Stomach (tissue), 9 donors: ENCODE data around the gene MAP3K20. TPM values are rescaled to one million over a fixed set of nuclear protein-coding genes. Genes with fewer than 3 reads are reported as not detected.

Source experiments
- DNase-seq, 2 donors: peaks; one replicate each; pipeline versions ENCODE4 v3.0.0 to v3.0.0-alpha.2; 2013 to 2019
- H3K27ac ChIP-seq, 5 donors: fragments of 200-600 bp in 4 of 5; sonication (generic) in 4 of 5; one replicate each; pipeline ENCODE4 v1.5.1; 2013 to 2019; ENCODE audit warnings: mild to moderate bottlenecking in 1 of 5, moderate library complexity in 1 of 5
- H3K27me3 ChIP-seq, 3 donors: fragments of 200-600 bp; sonication (generic); one replicate each; pipeline ENCODE4 v1.5.1; 2017 to 2019; ENCODE audit warnings: mixed run types in 1 of 3
- H3K36me3 ChIP-seq, 4 donors: fragments of 200-600 bp; sonication (generic); 1 replicate in 3 of 4; 2 replicates in 1 of 4; pipeline ENCODE4 v1.5.1; 2016 to 2019
- H3K4me1 ChIP-seq, 4 donors: fragments of 200-600 bp; sonication (generic); one replicate each; pipeline ENCODE4 v1.5.1; 2016 to 2019
- H3K4me3 ChIP-seq, 4 donors: fragments of 200-600 bp; sonication (generic) in 3 of 4; one replicate each; pipeline ENCODE4 v1.5.1; 2016 to 2019; ENCODE audit warnings: mild to moderate bottlenecking in 1 of 4
- H3K9me3 ChIP-seq, 4 donors: fragments of 200-600 bp; sonication (generic); one replicate each; pipeline ENCODE4 v1.5.1; 2016 to 2019
- CTCF ChIP-seq, 7 experiments: fragments of 450-650 bp in 4 of 7; fragments of 200-600 bp in 3 of 7; sonication (generic) in 3 of 7; IDR thresholded peaks; one replicate each; pipeline ENCODE4 v1.5.1; 2016 to 2019; ENCODE audit warnings: antibody characterized with exemption in 7 of 7, control low read depth in 2 of 7, mild to moderate bottlenecking in 1 of 7
- EP300 ChIP-seq: sonication (generic); formaldehyde crosslinking; IDR thresholded peaks from one replicate; pipeline ENCODE4 v1.6.1; 2017; ENCODE audit warnings: antibody characterized with exemption
- POLR2A ChIP-seq, 4 donors: fragments of 450-650 bp; IDR thresholded peaks; one replicate each; pipeline ENCODE4 v1.6.1; 2016; ENCODE audit warnings: antibody characterized with exemption in 4 of 4, control low read depth in 2 of 4, mild to moderate bottlenecking in 1 of 4, moderate library complexity in 1 of 4
- POLR2AphosphoS5 ChIP-seq, 3 donors: sonication (generic); formaldehyde crosslinking; IDR thresholded peaks; one replicate each; pipeline ENCODE4 v1.6.1; 2016; ENCODE audit warnings: antibody characterized with exemption in 3 of 3
- WGBS, 5 donors: extraction: QIAGEN DNeasy Blood & Tissue Kit in 3 of 5; methylation state at CpG; one replicate each; pipeline versions ENCODE4 v1.1.5 to v1.1.7; 2013 to 2018; 5-methylcytosine and 5-hydroxymethylcytosine counted together
- intact Hi-C: fragments of 100-400 bp; cut with DNase I; formaldehyde crosslinking; loops from one replicate; pipeline ENCODE4 v1.15.1; 2023; ENCODE audit warnings: low total_unique reads
- polyA plus RNA-seq, 3 donors: library from polyadenylated mRNA; stranded (reverse); fragments of 200-250 nt; gene quantifications; one replicate each; pipeline ENCODE4 v1.2.3, GENCODE V29; 2013
- total RNA-seq, 5 donors: library from RNA; depleted of rRNA; stranded (reverse); fragments of >200 nt; gene quantifications; one replicate each; pipeline versions ENCODE4 v1.1.0 to v1.2.3, GENCODE V29; 2014 to 2016
- donor health status: healthy with polysubstance abuse.
- donor health status: Bipolar disorder and iron deficiency.
- donor health status: healthy.

MAP3K20 gene
- total and polyA plus RNA-seq, 8 donors, result 9.3 to 180 (median 29.2) TPM

GRCh38 chr2:173240083-173240482, 164.4 kb downstream of the MAP3K20 start:
- Histone ChIP-seq H3K27me3 (no peaks in the 10 kb centered on the region), H3K27ac (no peak overlapping the region), H3K36me3 (peaks cover 0 to 42% (median 19%) of the 10 kb centered on the region in 4 donors), H3K4me3 (no peak overlapping the region), H3K4me1 (peaks cover 0 to 5% (median 0%) of the 10 kb centered on the region in 4 donors), H3K9me3 (no peaks in the 10 kb centered on the region)
- DNase-seq, result no peak
- 88 to 93% (median 92%) methylated on average over 2 of the region's 2 CpGs for WGBS, 5 donors
- intact Hi-C loops, result no loop called here
- no peak for TF ChIP-seq CTCF (IDR thresholded peaks at IDR 0.05)
- TF ChIP-seq EP300, result no peak
- no peak for TF ChIP-seq POLR2A (IDR thresholded peaks at IDR 0.05)
- TF ChIP-seq POLR2AphosphoS5 (IDR thresholded peaks at IDR 0.05), result no peak

GRCh38 chr2:173241643-173242042, 166.0 kb downstream of the MAP3K20 start:
- H3K4me3 ChIP-seq, result no peak overlapping the region
- peaks cover 0 to 7% (median 3%) of the 10 kb centered on the region in 4 donors for H3K4me1 ChIP-seq
- no peaks in the 10 kb centered on the region for H3K9me3 ChIP-seq
- DNase-seq, result no peak
- WGBS, 5 donors, result 97 to 100% (median 100%) methylated on average over 1 of the region's 1 CpG
- intact Hi-C loops, result no loop called here
- peaks cover 0 to 50% (median 19%) of the 10 kb centered on the region in 4 donors for H3K36me3 ChIP-seq
- H3K27me3 ChIP-seq, result no peaks in the 10 kb centered on the region
- H3K27ac ChIP-seq, result no peak overlapping the region
- TF ChIP-seq EP300, result no peak
- no peak for TF ChIP-seq POLR2A (IDR thresholded peaks at IDR 0.05)
- TF ChIP-seq POLR2AphosphoS5 (IDR thresholded peaks at IDR 0.05), result no peak
- no peak for TF ChIP-seq CTCF (IDR thresholded peaks at IDR 0.05)

- peaks cover 0 to 14% (median 4%) of the 10 kb centered on the region in 4 donors for H3K4me1 ChIP-seq
- DNase-seq, result no peak
- H3K27me3 ChIP-seq, result no peaks in the 10 kb centered on the region
- intact Hi-C loops, result no loop called here
- H3K27ac ChIP-seq, result no peak overlapping the region
- WGBS, 5 donors, result 76 to 89% (median 85%) methylated on average over 2 of the region's 2 CpGs
- H3K36me3 ChIP-seq, result peaks cover 0 to 14% (median 0%) of the 10 kb centered on the region in 4 donors
- no peak overlapping the region for H3K4me3 ChIP-seq
- H3K9me3 ChIP-seq, result no peaks in the 10 kb centered on the region
- no peak for TF ChIP-seq POLR2A (IDR thresholded peaks at IDR 0.05)
- no peak for TF ChIP-seq EP300
- TF ChIP-seq POLR2AphosphoS5 (IDR thresholded peaks at IDR 0.05), result no peak
- TF ChIP-seq CTCF (IDR thresholded peaks at IDR 0.05), result no peak
Observed at GRCh38 chr2:173247156-173247555, 171.5 kb downstream of the MAP3K20 start.

GRCh38 chr2:173248381-173248780, 172.7 kb downstream of the MAP3K20 start:
- intact Hi-C loops, result no loop called here
- no peaks in the 10 kb centered on the region for H3K9me3 ChIP-seq
- H3K36me3 ChIP-seq, result peaks cover 0 to 15% (median 0%) of the 10 kb centered on the region in 4 donors
- 92 to 99% (median 95%) methylated on average over 2 of the region's 2 CpGs for WGBS, 5 donors
- H3K4me1 ChIP-seq, result peaks cover 0 to 14% (median 4%) of the 10 kb centered on the region in 4 donors
- no peak for TF ChIP-seq CTCF (IDR thresholded peaks at IDR 0.05)
- TF ChIP-seq EP300, result no peak
- TF ChIP-seq POLR2AphosphoS5 (IDR thresholded peaks at IDR 0.05), result no peak
- no peak for TF ChIP-seq POLR2A (IDR thresholded peaks at IDR 0.05)
- no peaks in the 10 kb centered on the region for H3K27me3 ChIP-seq
- no peak overlapping the region for H3K27ac ChIP-seq
- DNase-seq, result no peak
- no peak overlapping the region for H3K4me3 ChIP-seq
